Gastroesophageal sphincter (tissue), 3 donors: Measurements from ENCODE around the gene ZFHX3.

ENCODE experiments used
- POLR2A ChIP-seq, 2 donors: fragments of 450-650 bp; IDR thresholded peaks; one replicate each; pipeline ENCODE4 v1.6.1; 2017; ENCODE audit warnings: antibody characterized with exemption in 2 of 2, mild to moderate bottlenecking in 2 of 2, moderate library complexity in 1 of 2
- TF ChIP-seq, protein P1 (sequence below), 4 experiments: fragments of 200-600 bp in 2 of 4; fragments of 450-650 bp in 2 of 4; sonication (generic) in 1 of 4; IDR thresholded peaks; one replicate each; pipeline ENCODE4 v1.5.1; 2017 to 2019; ENCODE audit warnings: antibody characterized with exemption in 4 of 4, mild to moderate bottlenecking in 2 of 4, moderate library complexity in 2 of 4

DNA sequence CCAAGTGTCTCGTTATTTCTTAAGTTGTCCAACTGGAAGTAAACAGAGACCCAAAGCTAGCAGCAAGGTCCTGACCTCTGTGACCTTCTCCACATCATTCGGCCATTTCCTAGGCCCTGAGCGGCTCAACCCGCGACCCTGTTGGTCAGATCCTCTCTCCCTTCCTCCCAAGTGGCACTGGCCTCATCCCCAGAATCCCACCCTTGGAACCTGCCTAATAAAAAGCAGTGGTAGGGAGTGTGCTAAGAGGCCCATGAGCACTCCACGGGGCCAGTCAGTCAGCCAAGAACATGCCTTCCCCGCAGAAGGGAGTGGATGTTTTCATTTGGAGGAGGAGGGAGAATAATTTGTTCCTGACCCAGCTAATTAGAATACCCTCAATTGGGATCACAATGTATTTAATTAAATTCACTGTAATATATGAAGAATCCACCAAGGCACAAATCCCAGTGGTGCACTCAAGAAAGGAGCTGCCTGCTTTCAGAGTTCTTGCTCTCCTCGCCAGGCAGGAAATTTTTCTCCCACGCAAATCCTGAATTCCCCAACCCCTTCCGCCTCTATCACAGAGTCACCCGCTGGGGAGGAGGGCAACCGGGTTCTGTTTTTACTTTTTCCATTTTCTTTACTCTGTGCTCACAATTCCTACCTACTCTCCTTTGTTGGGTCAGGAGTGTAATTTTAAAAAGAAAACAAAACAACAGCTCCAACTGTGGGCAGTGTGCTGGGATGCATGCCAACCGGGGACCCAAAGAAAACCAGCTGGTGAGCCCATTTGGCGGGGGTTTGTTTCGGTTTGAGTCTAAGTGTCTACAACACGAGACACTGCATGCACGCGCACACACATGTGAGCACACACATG lies 153.4 kb downstream of the ZFHX3 start:
- TF ChIP-seq, protein P1, sequence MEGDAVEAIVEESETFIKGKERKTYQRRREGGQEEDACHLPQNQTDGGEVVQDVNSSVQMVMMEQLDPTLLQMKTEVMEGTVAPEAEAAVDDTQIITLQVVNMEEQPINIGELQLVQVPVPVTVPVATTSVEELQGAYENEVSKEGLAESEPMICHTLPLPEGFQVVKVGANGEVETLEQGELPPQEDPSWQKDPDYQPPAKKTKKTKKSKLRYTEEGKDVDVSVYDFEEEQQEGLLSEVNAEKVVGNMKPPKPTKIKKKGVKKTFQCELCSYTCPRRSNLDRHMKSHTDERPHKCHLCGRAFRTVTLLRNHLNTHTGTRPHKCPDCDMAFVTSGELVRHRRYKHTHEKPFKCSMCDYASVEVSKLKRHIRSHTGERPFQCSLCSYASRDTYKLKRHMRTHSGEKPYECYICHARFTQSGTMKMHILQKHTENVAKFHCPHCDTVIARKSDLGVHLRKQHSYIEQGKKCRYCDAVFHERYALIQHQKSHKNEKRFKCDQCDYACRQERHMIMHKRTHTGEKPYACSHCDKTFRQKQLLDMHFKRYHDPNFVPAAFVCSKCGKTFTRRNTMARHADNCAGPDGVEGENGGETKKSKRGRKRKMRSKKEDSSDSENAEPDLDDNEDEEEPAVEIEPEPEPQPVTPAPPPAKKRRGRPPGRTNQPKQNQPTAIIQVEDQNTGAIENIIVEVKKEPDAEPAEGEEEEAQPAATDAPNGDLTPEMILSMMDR (IDR thresholded peaks at IDR 0.05): no peak
- no peak for TF ChIP-seq POLR2A (IDR thresholded peaks at IDR 0.05)
